H9 (cell line): ENCODE results near the gene MPC1. TPM values are rescaled to one million over a fixed set of nuclear protein-coding genes. Genes with fewer than 3 reads are reported as not detected.

Experiments used
- DNase-seq: peaks from one replicate; pipeline ENCODE4 v3.0.0-alpha.2; 2017
- H2AFZ ChIP-seq: one replicate; pipeline ENCODE4 v1.6.1; 2013; ENCODE audit warnings: mild to moderate bottlenecking, low read length, control low read depth, moderate library complexity
- H2AK5ac ChIP-seq: 2 replicates; pipeline ENCODE4 v1.6.1; 2013; ENCODE audit warnings: low read length, control low read depth, mixed read lengths; ENCODE audit not compliant: insufficient read length
- H2BK120ac ChIP-seq: one replicate; pipeline ENCODE4 v1.6.1; 2013; ENCODE audit warnings: low read depth, mild to moderate bottlenecking, low read length, control low read depth, inconsistent platforms; ENCODE audit not compliant: poor library complexity, severe bottlenecking
- H2BK12ac ChIP-seq: 2 replicates; pipeline ENCODE4 v1.6.1; 2013; ENCODE audit warnings: low read length, control low read depth, mixed read lengths, low read depth; ENCODE audit not compliant: insufficient read length
- H2BK15ac ChIP-seq: 2 replicates; pipeline ENCODE4 v1.6.1; 2013; ENCODE audit warnings: low read depth, low read length, control low read depth
- H2BK20ac ChIP-seq: one replicate; pipeline ENCODE4 v1.6.1; 2013; ENCODE audit warnings: low read depth, mild to moderate bottlenecking, low read length, control low read depth, inconsistent platforms; ENCODE audit not compliant: poor library complexity, severe bottlenecking
- H2BK5ac ChIP-seq: 2 replicates; pipeline ENCODE4 v1.6.1; 2013; ENCODE audit warnings: low read length, control low read depth, mixed read lengths; ENCODE audit not compliant: insufficient read length
- H3K14ac ChIP-seq: 2 replicates; pipeline ENCODE4 v1.6.1; 2013; ENCODE audit warnings: low read length, control low read depth; ENCODE audit not compliant: insufficient read depth
- H3K18ac ChIP-seq: 2 replicates; pipeline ENCODE4 v1.6.1; 2013; ENCODE audit warnings: low read depth, mild to moderate bottlenecking, mixed read lengths, low read length, control low read depth; ENCODE audit not compliant: insufficient read length
- H3K23ac ChIP-seq: 2 replicates; pipeline ENCODE4 v1.6.1; 2013; ENCODE audit warnings: low read length, control low read depth, mixed read lengths, low read depth; ENCODE audit not compliant: insufficient read length
- H3K23me2 ChIP-seq: 2 replicates; pipeline ENCODE4 v1.6.1; 2013; ENCODE audit warnings: low read depth, mild to moderate bottlenecking, mixed read lengths, low read length, control low read depth; ENCODE audit not compliant: insufficient read length, poor library complexity, severe bottlenecking
- H3K27ac ChIP-seq: 2 replicates; pipeline ENCODE4 v1.5.1; 2013; ENCODE audit warnings: low read length, control low read depth, mixed read lengths, low read depth; ENCODE audit not compliant: insufficient read length
- H3K27me3 ChIP-seq: 2 replicates; pipeline ENCODE4 v1.6.1; 2013; ENCODE audit warnings: low read length, control low read depth, inconsistent platforms; ENCODE audit not compliant: insufficient read depth
- H3K4ac ChIP-seq: 2 replicates; pipeline ENCODE4 v1.6.1; 2013; ENCODE audit warnings: low read depth, mild to moderate bottlenecking, control low read depth, inconsistent platforms, low read length, moderate library complexity
- H3K4me1 ChIP-seq: 2 replicates; pipeline ENCODE4 v1.6.1; 2013; ENCODE audit warnings: low read length, control low read depth, inconsistent platforms; ENCODE audit not compliant: insufficient read depth
- H3K4me2 ChIP-seq: 2 replicates; pipeline ENCODE4 v1.6.1; 2013; ENCODE audit warnings: low read length, control low read depth, mixed read lengths; ENCODE audit not compliant: insufficient read length, insufficient read depth
- H3K56ac ChIP-seq: 2 replicates; pipeline ENCODE4 v1.6.1; 2013; ENCODE audit warnings: low read depth, mild to moderate bottlenecking, mixed read lengths, low read length, control low read depth; ENCODE audit not compliant: insufficient read length
- H3K79me1 ChIP-seq: 2 replicates; pipeline ENCODE4 v1.6.1; 2013; ENCODE audit warnings: low read depth, mild to moderate bottlenecking, moderate library complexity, low read length, control low read depth, inconsistent platforms; ENCODE audit not compliant: insufficient read depth, poor library complexity, severe bottlenecking
- H3K79me2 ChIP-seq: 2 replicates; pipeline ENCODE4 v1.6.1; 2013; ENCODE audit warnings: low read length, control low read depth, inconsistent platforms; ENCODE audit not compliant: insufficient read depth
- H3K9ac ChIP-seq: 2 replicates; pipeline ENCODE4 v1.6.1; 2013; ENCODE audit warnings: low read length, control low read depth, mixed read lengths; ENCODE audit not compliant: insufficient read length; ENCODE audit errors: extremely low read depth
- H3K9me3 ChIP-seq: one replicate; pipeline ENCODE4 v1.6.1; 2013; ENCODE audit warnings: low read depth, low read length, inconsistent platforms; ENCODE audit not compliant: control insufficient read depth
- H3T11ph ChIP-seq: one replicate; pipeline ENCODE4 v1.6.1; 2013; ENCODE audit warnings: mild to moderate bottlenecking, low read length, control low read depth, inconsistent platforms
- H4K20me1 ChIP-seq: one replicate; pipeline ENCODE4 v1.6.1; 2013; ENCODE audit not compliant: control insufficient read depth, insufficient read length, insufficient read depth
- H4K5ac ChIP-seq: 2 replicates; pipeline ENCODE4 v1.6.1; 2013; ENCODE audit warnings: low read depth, mild to moderate bottlenecking, mixed read lengths, low read length, control low read depth; ENCODE audit not compliant: insufficient read length
- H4K8ac ChIP-seq: replicated peaks from 2 replicates; pipeline ENCODE4 v1.6.1; 2013; ENCODE audit warnings: low read length, control low read depth, mixed read lengths, low read depth; ENCODE audit not compliant: insufficient read length
- H4K91ac ChIP-seq: 2 replicates; pipeline ENCODE4 v1.6.1; 2013; ENCODE audit warnings: low read depth, mild to moderate bottlenecking, moderate library complexity, mixed read lengths, low read length, control low read depth; ENCODE audit not compliant: insufficient read length
- H3K27ac Mint-ChIP-seq, 3 experiments: 2 replicates in 2 of 3; 3 replicates in 1 of 3; pipeline ENCODE4 v1.8.0; 2020 to 2021; ENCODE audit warnings: mixed read lengths in 3 of 3, mild to moderate bottlenecking in 1 of 3, moderate library complexity in 1 of 3
- H3K27me3 Mint-ChIP-seq: 2 replicates; pipeline ENCODE4 v1.8.0; 2021; ENCODE audit warnings: low read depth, mild to moderate bottlenecking, moderate library complexity, mixed read lengths
- H3K36me3 Mint-ChIP-seq, 3 experiments: 2 replicates in 2 of 3; 3 replicates in 1 of 3; pipeline ENCODE4 v1.8.0; 2020 to 2021; ENCODE audit warnings: low read depth in 3 of 3, mixed read lengths in 3 of 3; ENCODE audit not compliant: insufficient read depth in 1 of 3
- H3K4me1 Mint-ChIP-seq, 2 experiments: 2 replicates each; pipeline ENCODE4 v1.8.0; 2020; ENCODE audit warnings: mixed read lengths in 2 of 2
- H3K4me3 Mint-ChIP-seq, 2 experiments: 2 replicates in 1 of 2; 3 replicates in 1 of 2; pipeline ENCODE4 v1.8.0; 2020 to 2021; ENCODE audit warnings: mild to moderate bottlenecking in 2 of 2, mixed read lengths in 2 of 2, moderate library complexity in 1 of 2
- H3K9me3 Mint-ChIP-seq, 2 experiments: 2 replicates in 1 of 2; 3 replicates in 1 of 2; pipeline ENCODE4 v1.8.0; 2020; ENCODE audit warnings: mild to moderate bottlenecking in 2 of 2, mixed read lengths in 2 of 2, moderate library complexity in 1 of 2
- WGBS: extraction: QIAGEN DNeasy Blood & Tissue Kit; methylation state at CpG from one replicate; pipeline ENCODE4 v1.1.7; 2013; ENCODE audit warnings: missing lambda C conversion rate, low lambda C conversion rate, mixed read lengths; ENCODE audit not compliant: insufficient read length; ENCODE audit errors: extremely low coverage; 5-methylcytosine and 5-hydroxymethylcytosine counted together
- total RNA-seq: library from RNA; stranded (reverse); gene quantifications from 2 replicates; pipeline ENCODE4 v1.2.1, GENCODE V29; 2021
- TF ChIP-seq, protein P1 (sequence below): fragments of 200-600 bp; sonication (generic); conservative IDR thresholded peaks from 3 replicates; pipeline ENCODE4 v1.8.0; 2021; ENCODE audit warnings: antibody characterized with exemption, mild to moderate bottlenecking

MPC1 gene
- total RNA-seq, 1 experiment from 2014 or later = 10.0 TPM

DNA sequence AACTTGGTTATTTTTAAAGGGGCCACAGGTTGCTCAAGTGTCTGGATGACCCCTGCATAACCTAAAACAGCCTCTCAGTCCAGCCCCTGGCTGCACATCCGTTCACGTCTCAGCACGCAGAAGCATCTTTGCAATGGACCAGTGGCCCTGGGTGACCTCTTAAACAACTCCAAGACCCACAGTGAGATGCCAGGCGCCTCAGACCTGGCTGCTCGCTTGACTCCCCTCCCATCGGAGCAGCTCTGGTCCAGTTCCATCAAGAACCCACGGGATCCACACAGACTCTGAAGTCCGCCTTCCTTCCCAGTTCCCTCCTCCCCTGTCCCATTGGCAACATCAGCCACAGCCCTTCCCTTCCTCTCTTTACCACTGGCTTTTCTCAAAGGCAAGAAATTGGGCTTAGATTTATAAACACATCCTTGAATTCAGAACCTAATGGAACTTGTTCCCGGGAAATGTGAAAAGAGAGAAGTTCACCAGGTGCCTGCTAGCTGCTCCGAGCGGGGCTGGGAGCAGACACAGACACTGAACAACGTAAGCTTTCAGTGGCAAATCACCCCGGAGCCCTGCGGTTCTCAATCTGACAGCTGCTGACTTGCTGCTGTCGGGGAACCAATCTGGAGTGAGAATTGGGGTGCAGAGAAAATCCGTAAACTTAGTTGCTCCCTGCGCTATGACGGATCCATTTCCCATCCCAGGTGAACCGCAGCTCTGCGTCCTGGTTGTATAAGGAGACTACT is 39.6 kb upstream of the MPC1 start:
- no peak overlapping the region for H4K91ac ChIP-seq
- no peak for DNase-seq
- H3K9me3 ChIP-seq = no peaks in the 10 kb centered on the region
- H3K4me2 ChIP-seq = no peak overlapping the region
- H3K79me2 ChIP-seq = no peaks in the 10 kb centered on the region
- no peaks in the 10 kb centered on the region for H3K79me1 ChIP-seq
- no peak overlapping the region for H4K5ac ChIP-seq
- Mint-ChIP-seq H3K36me3 (peaks cover 7 to 18% (median 11%) of the 10 kb centered on the region in 3 experiments; a peak in 6 of 7 replicates), H3K4me1 (peaks cover 6 to 8% of the 10 kb centered on the region in 2 experiments), H3K27me3 (no peaks in the 10 kb centered on the region), H3K9me3 (no peaks in the 10 kb centered on the region), H3K27ac (no peak overlapping the region), H3K4me3 (no peak overlapping the region)
- H3K4me1 ChIP-seq = no peaks in the 10 kb centered on the region
- H2BK12ac ChIP-seq = no peak overlapping the region
- H2BK20ac ChIP-seq = no peak overlapping the region
- no peak overlapping the region for H3K9ac ChIP-seq
- H3K18ac ChIP-seq = no peak overlapping the region
- H2AFZ ChIP-seq = no peak overlapping the region
- no peak overlapping the region for H3K56ac ChIP-seq
- no peak overlapping the region for H3T11ph ChIP-seq
- no peaks in the 10 kb centered on the region for H3K23me2 ChIP-seq
- H3K27me3 ChIP-seq = no peaks in the 10 kb centered on the region
- H2BK15ac ChIP-seq = no peak overlapping the region
- H3K14ac ChIP-seq = no peak overlapping the region
- no peak overlapping the region for H3K27ac ChIP-seq
- no peak overlapping the region for H4K8ac ChIP-seq
- no peak overlapping the region for H2BK5ac ChIP-seq
- H4K20me1 ChIP-seq = no peaks in the 10 kb centered on the region
- no peak overlapping the region for H3K4ac ChIP-seq
- TF ChIP-seq, protein P1, sequence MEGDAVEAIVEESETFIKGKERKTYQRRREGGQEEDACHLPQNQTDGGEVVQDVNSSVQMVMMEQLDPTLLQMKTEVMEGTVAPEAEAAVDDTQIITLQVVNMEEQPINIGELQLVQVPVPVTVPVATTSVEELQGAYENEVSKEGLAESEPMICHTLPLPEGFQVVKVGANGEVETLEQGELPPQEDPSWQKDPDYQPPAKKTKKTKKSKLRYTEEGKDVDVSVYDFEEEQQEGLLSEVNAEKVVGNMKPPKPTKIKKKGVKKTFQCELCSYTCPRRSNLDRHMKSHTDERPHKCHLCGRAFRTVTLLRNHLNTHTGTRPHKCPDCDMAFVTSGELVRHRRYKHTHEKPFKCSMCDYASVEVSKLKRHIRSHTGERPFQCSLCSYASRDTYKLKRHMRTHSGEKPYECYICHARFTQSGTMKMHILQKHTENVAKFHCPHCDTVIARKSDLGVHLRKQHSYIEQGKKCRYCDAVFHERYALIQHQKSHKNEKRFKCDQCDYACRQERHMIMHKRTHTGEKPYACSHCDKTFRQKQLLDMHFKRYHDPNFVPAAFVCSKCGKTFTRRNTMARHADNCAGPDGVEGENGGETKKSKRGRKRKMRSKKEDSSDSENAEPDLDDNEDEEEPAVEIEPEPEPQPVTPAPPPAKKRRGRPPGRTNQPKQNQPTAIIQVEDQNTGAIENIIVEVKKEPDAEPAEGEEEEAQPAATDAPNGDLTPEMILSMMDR = no peak
- H2AK5ac ChIP-seq = no peak overlapping the region
- no peak overlapping the region for H2BK120ac ChIP-seq
- no CpG with 5 or more reads among the region's 20 CpGs for WGBS
- H3K23ac ChIP-seq = no peak overlapping the region
